GM19328 (cell line): ENCODE results near the gene NSD2.

Experiments used
- ATAC-seq: cut with Tn5 transposase; IDR thresholded peaks from one replicate; pipeline ENCODE4 v1.9.1; 2021; ENCODE audit warnings: mild to moderate bottlenecking, moderate library complexity; ENCODE audit not compliant: unreplicated experiment

NSD2 gene

GRCh38 chr4:1939664-1940509 lies 68.7 kb downstream of the NSD2 start:
- no peak for ATAC-seq

DNA sequence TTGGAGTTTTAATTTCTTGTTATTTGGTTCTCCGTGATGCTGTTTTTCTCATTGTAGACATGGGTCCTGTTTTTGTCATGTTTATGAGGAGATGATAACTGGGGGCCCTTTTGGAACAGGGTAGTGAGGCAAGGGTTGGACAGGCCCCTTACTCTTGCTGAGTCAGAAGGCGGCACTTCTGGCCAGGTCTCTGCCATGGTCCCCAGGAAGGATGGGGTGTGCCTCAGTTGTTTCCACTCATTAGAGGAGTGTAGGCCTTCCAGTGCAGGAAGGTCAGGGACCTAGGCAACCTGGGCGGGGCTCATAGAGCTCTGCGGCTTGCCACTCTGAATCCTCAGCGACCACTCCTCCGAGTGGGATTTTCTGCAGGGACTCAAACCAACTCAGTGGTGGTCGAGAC lies 69.4 kb downstream of the NSD2 start:
- ATAC-seq: no peak

- ATAC-seq: no peak
These were observed 72.7 kb downstream of the NSD2 start for GRCh38 chr4:1943928-1944327.

DNA sequence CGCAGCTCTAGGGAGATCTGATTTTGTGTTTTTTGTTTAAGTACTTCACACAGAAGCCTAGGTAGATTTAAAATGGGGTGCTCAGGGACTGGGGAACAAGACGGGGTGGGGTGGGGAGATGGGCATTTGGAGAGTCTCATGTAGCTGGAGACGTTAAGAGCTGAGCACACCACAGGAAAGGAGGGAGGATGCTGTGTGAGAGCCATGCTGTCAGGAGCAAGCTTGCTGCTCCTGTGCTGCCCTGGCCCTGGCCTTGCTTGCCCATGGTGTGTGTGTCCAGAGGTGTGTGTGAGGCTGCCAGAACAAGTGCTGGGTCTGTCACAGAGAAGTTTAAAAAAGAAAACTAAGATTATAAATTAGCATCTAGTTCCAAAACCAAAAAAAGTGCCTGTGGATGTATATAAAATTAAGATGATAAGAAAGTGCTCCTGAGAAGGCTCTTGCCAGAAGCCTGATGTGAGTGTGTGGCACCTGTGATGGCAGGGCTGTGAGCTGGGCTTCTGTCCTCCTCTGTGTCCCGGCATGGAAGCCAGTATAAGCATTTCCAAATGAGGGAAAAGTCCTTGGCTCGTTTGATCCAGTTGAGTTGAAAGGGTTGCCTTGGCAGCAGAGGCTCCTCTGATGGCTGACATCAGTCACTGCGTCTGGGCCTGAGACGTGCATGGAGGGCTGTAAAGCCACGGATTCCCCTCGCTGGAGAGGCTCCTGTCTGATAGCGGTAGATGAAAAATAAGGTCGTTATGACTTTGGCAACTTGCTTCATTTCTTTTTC lies 74.1 kb downstream of the NSD2 start:
- ATAC-seq: no peak

DNA sequence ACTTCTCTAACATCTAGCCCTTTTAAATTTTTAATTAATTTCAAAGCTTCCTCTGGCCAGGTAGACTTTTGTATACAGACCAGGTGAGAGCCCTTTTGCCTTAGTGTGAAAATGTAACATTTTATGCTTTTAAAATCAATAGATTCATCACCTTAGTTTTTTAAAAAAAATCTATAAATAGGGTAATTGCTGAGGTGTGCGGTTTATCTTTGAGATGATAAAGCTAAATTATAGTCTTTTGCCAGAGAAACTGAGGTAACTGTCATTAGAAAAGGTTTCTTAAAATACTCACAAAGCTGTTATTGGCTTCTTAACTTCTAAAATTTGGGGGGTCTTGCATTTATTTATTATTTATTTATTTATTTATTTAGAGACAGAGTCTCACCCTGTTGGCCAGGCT lies 74.7 kb downstream of the NSD2 start:
- no peak for ATAC-seq

- ATAC-seq: no peak
These were observed 77.0 kb downstream of the NSD2 start for GRCh38 chr4:1948232-1948631.

- ATAC-seq: no peak
These were observed 77.8 kb downstream of the NSD2 start for GRCh38 chr4:1948892-1949436.

- no peak for ATAC-seq
These were observed 79.2 kb downstream of the NSD2 start for GRCh38 chr4:1950369-1950768.

GRCh38 chr4:1952058-1952700 lies 81.0 kb downstream of the NSD2 start:
- ATAC-seq: no peak

DNA sequence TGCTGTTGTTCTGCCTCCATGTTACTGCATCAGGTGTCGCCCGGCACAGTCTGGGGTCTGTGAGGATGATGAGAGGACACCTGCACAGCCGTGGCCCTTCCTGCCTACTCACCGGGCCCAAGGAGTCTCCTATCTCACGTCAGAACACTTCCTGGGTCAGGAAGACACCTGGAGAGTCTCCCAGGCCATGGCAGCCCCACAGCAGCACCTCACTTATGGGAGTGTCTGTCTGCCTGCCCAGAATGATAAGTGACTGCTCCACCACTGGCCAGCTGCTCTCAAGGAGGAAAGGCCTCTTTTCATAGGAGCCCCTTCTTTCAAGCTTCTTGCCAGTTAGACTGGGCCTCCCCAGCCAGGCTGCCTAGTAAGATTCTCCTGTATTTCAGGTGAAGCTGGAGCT lies 81.5 kb downstream of the NSD2 start:
- ATAC-seq: no peak

DNA sequence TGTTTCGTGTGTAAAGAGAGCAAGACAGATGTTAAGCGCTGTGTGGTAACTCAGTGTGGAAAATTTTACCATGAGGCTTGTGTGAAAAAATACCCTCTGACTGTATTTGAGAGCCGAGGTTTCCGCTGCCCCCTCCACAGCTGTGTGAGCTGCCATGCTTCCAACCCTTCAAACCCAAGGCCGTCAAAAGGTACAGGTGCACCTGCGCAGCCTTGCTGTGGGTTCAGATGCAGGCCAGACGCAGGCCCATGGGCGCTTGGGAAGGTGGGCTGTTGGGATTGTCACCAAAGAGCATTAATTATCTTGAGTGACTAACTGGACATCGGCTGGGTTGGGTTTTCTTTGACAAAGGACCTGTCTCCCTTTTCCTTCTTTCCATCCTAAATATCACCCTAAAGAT lies 82.1 kb downstream of the NSD2 start:
- ATAC-seq: no peak

DNA sequence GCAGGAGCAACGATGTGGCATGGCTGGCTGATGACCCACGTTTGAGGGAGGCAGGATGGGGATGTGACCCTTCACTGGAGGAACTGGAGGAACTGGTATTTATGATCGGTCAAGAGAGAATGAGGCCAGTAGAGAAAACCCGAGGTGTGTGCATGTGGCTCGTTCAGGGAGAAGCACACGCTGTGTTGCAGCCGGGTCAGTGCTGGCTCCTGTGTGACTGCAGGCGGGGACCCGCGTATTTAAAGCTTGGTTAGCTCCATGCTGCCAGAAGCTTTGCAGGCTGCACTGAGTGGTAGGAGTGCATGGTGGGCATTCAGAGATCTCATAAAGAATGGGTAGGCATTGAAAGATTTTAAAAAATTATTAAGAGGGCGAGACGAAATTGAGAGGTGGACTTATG lies 85.4 kb downstream of the NSD2 start:
- ATAC-seq: no peak

DNA sequence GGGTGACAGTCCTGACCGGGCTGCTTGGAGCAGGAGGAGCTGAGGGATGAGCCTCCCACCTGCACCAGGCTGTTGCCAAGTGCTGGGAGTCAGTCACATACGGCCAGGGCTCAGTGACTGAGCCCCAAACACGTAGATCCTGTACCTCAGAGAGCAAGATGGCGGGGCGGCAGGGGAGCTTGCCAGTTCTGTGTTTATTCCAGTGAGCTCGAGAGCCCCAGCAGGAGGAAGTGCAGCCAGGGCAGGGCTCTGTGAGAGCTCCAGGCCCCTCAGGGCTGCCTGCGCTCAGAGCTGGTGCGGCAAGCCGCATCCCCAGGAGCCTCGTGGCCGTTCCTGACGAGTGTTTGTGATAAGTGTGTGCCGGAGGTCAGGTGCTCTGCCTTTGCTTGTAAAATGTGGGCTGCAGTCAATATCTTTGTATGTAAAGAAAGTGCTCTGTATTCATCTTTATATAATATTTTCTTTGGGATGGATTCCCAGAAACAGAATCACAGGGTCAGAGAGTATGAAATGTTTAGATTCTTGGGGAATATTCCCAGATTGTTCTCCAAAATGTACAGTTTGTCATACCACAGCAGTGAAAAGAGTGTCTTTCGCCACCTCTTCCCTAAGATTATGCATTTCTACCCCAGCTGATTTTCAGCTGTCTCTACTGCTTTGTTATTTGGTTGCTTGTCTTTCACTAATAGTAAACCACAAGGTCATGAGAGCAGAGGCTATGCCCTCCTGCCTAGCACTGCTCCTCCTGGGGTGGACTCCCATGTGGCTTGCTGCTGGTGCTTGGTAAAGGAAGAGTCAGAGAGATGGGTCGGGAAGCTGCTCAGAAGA lies 87.3 kb downstream of the NSD2 start:
- no peak for ATAC-seq

DNA sequence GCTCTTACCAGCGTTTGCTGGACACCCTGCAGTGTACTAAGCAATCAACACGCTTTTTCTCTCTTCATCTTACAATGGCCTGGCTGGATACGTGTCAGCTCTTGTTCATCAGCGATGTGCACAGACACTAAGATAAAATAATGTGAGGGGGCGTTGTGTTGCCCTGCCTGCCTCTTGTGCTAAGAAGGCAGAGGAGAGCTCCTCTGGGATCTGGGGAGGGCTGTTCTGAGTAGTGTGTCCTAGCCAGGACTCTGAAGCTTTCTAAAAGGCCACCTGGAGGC lies 87.9 kb downstream of the NSD2 start:
- no peak for ATAC-seq

- no peak for ATAC-seq
These were observed 89.1 kb downstream of the NSD2 start for GRCh38 chr4:1960170-1960825.

GRCh38 chr4:1961038-1961437 lies 89.8 kb downstream of the NSD2 start:
- no peak for ATAC-seq

GRCh38 chr4:1961563-1961962 lies 90.4 kb downstream of the NSD2 start:
- no peak for ATAC-seq

DNA sequence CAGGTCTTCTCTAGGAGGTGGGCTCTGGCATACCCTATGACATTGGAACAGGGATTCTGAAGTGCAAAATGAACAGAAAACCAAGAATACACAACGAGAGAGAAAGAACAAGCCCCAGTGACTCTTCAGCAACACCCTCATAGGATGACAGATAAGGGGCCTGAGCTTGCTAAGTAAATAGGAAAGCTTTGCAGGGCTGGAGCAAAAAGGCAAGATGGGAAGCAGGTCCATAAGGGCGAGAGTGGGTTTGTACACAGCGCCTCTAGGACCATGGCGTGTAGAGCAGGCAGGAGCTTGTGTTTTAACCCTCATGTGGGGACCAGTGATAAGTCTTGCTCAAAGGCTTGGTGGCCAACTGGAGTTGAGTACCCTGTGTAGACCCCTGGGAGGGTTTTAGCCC lies 91.8 kb downstream of the NSD2 start:
- ATAC-seq: no peak

- no peak for ATAC-seq
These were observed 93.2 kb downstream of the NSD2 start for GRCh38 chr4:1964443-1964842.

DNA sequence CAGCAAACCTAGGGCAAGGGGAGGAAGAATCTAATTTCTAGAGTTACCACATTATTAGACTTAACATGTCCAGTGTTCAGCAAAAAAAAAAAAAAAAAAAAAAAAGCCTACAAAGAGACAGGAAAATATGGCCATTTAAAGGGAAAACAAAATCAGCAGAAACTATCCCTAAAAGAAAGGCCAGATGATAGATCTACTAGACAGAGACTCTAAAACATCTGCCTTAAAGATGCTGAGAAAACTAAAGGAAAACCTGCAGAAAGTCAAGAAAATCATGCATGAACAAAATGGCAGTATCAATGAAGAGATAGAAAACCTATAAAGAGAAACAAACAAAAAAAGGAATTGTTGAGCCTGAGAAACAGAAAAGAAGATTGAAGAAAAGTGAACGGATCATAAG lies 93.8 kb downstream of the NSD2 start:
- no peak for ATAC-seq
